Astrocyte (in vitro differentiated cells and primary cell): ENCODE measurements around the gene AARS2. TPM values are rescaled to one million over a fixed set of nuclear protein-coding genes. Genes with fewer than 3 reads are reported as not detected.

Source experiments
- DNase-seq: peaks from one replicate; pipeline ENCODE4 v3.0.0-alpha.2; 2010; ENCODE audit warnings: low read depth
- FAIRE-seq: peaks from 2 replicates; lab custom pipeline; 2011; peaks lifted over from hg19 to GRCh38; lab: Jason Lieb, UNC
- H2AFZ ChIP-seq: 2 replicates; pipeline ENCODE4 v1.6.0; 2012; ENCODE audit warnings: low read depth, low read length, inconsistent platforms
- H3K27ac ChIP-seq: 2 replicates; pipeline ENCODE4 v1.5.1; 2011; ENCODE audit warnings: low read depth, low read length, inconsistent platforms
- H3K27me3 ChIP-seq: 2 replicates; pipeline ENCODE4 v1.6.0; 2011; ENCODE audit warnings: low read length, inconsistent platforms; ENCODE audit not compliant: insufficient read depth
- H3K36me3 ChIP-seq: 2 replicates; pipeline ENCODE4 v1.5.1; 2011; ENCODE audit warnings: low read length, inconsistent platforms; ENCODE audit not compliant: insufficient read depth
- H3K4me1 ChIP-seq: 2 replicates; pipeline ENCODE4 v1.5.1; 2011; ENCODE audit warnings: low read length, inconsistent platforms; ENCODE audit not compliant: insufficient read depth
- H3K4me2 ChIP-seq: 2 replicates; pipeline ENCODE4 v1.6.0; 2012; ENCODE audit warnings: low read length, inconsistent platforms
- H3K4me3 ChIP-seq: 2 replicates; pipeline ENCODE4 v1.5.1; 2011; ENCODE audit warnings: low read depth, mild to moderate bottlenecking, low read length, inconsistent platforms; ENCODE audit not compliant: insufficient read depth
- H3K79me2 ChIP-seq: 2 replicates; pipeline ENCODE4 v1.6.0; 2012; ENCODE audit warnings: mild to moderate bottlenecking, low read length, inconsistent platforms; ENCODE audit not compliant: insufficient read depth
- H3K9ac ChIP-seq: 2 replicates; pipeline ENCODE4 v1.6.0; 2012; ENCODE audit warnings: mild to moderate bottlenecking, low read length, inconsistent platforms
- H3K9me3 ChIP-seq: 2 replicates; pipeline ENCODE4 v1.5.1; 2012; ENCODE audit warnings: low read depth, mild to moderate bottlenecking, low read length, inconsistent platforms; ENCODE audit not compliant: insufficient read depth
- H4K20me1 ChIP-seq: 2 replicates; pipeline ENCODE4 v1.6.0; 2012; ENCODE audit warnings: low read length, inconsistent platforms; ENCODE audit not compliant: insufficient read depth
- H3K27ac Mint-ChIP-seq: one replicate; pipeline ENCODE4 v1.8.0; 2021; ENCODE audit warnings: mild to moderate bottlenecking, mixed read lengths; ENCODE audit not compliant: unreplicated experiment
- H3K27me3 Mint-ChIP-seq: one replicate; pipeline ENCODE4 v1.8.0; 2021; ENCODE audit warnings: low read depth, mixed read lengths; ENCODE audit not compliant: unreplicated experiment
- H3K36me3 Mint-ChIP-seq: one replicate; pipeline ENCODE4 v1.8.0; 2021; ENCODE audit warnings: low read depth, mixed read lengths; ENCODE audit not compliant: unreplicated experiment
- H3K4me1 Mint-ChIP-seq: one replicate; pipeline ENCODE4 v1.8.0; 2021; ENCODE audit warnings: low read depth, mixed read lengths; ENCODE audit not compliant: unreplicated experiment
- H3K4me3 Mint-ChIP-seq: one replicate; pipeline ENCODE4 v1.8.0; 2021; ENCODE audit warnings: mild to moderate bottlenecking, moderate library complexity, mixed read lengths; ENCODE audit not compliant: unreplicated experiment
- H3K9me3 Mint-ChIP-seq: one replicate; pipeline ENCODE4 v1.8.0; 2021; ENCODE audit warnings: mild to moderate bottlenecking, mixed read lengths; ENCODE audit not compliant: unreplicated experiment
- EZH2 ChIP-seq: IDR thresholded peaks from 2 replicates; pipeline ENCODE4 v1.6.1; 2012; ENCODE audit warnings: mild to moderate bottlenecking, low read length, inconsistent platforms; ENCODE audit not compliant: insufficient read depth
- total RNA-seq: library from RNA; stranded (reverse); gene quantifications from 2 replicates; pipeline ENCODE4 v1.2.1, GENCODE V29; 2021
- TF ChIP-seq, protein P1 (sequence below): IDR thresholded peaks from 2 replicates; pipeline ENCODE4 v1.5.1; 2011; ENCODE audit warnings: low read depth, mild to moderate bottlenecking, inconsistent platforms, low read length, moderate library complexity; ENCODE audit not compliant: insufficient read depth

AARS2 gene
- total RNA-seq, 1 donor from 2014 or later = 12.3 TPM

DNA sequence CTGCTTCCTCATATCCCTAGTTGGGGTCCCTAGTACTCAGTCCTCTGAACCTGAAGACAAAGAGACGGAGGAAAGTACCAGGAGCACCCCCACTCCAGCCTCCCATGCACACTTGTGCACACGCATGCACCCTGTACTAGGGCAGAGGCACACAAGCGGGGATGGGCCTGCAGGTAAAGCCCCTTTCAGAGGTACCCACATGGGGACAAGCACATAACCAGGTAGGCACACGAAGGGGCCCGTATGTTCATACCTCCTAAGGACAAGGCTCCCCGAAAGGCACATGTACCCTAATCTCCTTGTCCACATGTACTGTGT lies 41.8 kb downstream of the AARS2 start:
- H3K4me3 ChIP-seq = no peak overlapping the region
- Mint-ChIP-seq H3K4me1 (no peaks in the 10 kb centered on the region), H3K27me3 (peaks cover 57% of the 10 kb centered on the region), H3K9me3 (no peaks in the 10 kb centered on the region), H3K27ac (no peak overlapping the region), H3K4me3 (peak overlapping the region; percentile 66), H3K36me3 (no peaks in the 10 kb centered on the region)
- no peaks in the 10 kb centered on the region for H3K36me3 ChIP-seq
- no peak overlapping the region for H2AFZ ChIP-seq
- no peaks in the 10 kb centered on the region for H3K4me1 ChIP-seq
- no peak for FAIRE-seq
- no peak for DNase-seq
- H3K9me3 ChIP-seq = no peaks in the 10 kb centered on the region
- H3K27me3 ChIP-seq = peaks cover 40% of the 10 kb centered on the region
- H3K79me2 ChIP-seq = no peaks in the 10 kb centered on the region
- H3K27ac ChIP-seq = no peak overlapping the region
- H3K4me2 ChIP-seq = peak overlapping the region; percentile 72
- H3K9ac ChIP-seq = no peak overlapping the region
- peaks cover 7% of the 10 kb centered on the region for H4K20me1 ChIP-seq
- TF ChIP-seq, protein P1, sequence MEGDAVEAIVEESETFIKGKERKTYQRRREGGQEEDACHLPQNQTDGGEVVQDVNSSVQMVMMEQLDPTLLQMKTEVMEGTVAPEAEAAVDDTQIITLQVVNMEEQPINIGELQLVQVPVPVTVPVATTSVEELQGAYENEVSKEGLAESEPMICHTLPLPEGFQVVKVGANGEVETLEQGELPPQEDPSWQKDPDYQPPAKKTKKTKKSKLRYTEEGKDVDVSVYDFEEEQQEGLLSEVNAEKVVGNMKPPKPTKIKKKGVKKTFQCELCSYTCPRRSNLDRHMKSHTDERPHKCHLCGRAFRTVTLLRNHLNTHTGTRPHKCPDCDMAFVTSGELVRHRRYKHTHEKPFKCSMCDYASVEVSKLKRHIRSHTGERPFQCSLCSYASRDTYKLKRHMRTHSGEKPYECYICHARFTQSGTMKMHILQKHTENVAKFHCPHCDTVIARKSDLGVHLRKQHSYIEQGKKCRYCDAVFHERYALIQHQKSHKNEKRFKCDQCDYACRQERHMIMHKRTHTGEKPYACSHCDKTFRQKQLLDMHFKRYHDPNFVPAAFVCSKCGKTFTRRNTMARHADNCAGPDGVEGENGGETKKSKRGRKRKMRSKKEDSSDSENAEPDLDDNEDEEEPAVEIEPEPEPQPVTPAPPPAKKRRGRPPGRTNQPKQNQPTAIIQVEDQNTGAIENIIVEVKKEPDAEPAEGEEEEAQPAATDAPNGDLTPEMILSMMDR = no peak
- TF ChIP-seq EZH2 = peak; percentile 15

GRCh38 chr6:44270526-44271405 lies 42.4 kb downstream of the AARS2 start:
- TF ChIP-seq EZH2 = peak; percentile 67
- TF ChIP-seq, protein P1 = no peak
- DNase-seq (no peak), FAIRE-seq (no peak)
- Mint-ChIP-seq H3K4me3 (peak overlapping the region; percentile 57), H3K4me1 (no peaks in the 10 kb centered on the region), H3K27ac (no peak overlapping the region), H3K36me3 (no peaks in the 10 kb centered on the region), H3K9me3 (no peaks in the 10 kb centered on the region), H3K27me3 (peaks cover 57% of the 10 kb centered on the region)
- Histone ChIP-seq H3K27ac (no peak overlapping the region), H3K27me3 (peaks cover 40% of the 10 kb centered on the region), H2AFZ (no peak overlapping the region), H3K4me3 (no peak overlapping the region), H3K4me2 (peak overlapping the region; percentile 72), H3K9ac (no peak overlapping the region), H3K9me3 (no peaks in the 10 kb centered on the region), H4K20me1 (peaks cover 7% of the 10 kb centered on the region), H3K79me2 (no peaks in the 10 kb centered on the region), H3K36me3 (no peaks in the 10 kb centered on the region), H3K4me1 (no peaks in the 10 kb centered on the region)
